ENCODE measurements around the gene NAV3.

The NAV3 gene

DNA sequence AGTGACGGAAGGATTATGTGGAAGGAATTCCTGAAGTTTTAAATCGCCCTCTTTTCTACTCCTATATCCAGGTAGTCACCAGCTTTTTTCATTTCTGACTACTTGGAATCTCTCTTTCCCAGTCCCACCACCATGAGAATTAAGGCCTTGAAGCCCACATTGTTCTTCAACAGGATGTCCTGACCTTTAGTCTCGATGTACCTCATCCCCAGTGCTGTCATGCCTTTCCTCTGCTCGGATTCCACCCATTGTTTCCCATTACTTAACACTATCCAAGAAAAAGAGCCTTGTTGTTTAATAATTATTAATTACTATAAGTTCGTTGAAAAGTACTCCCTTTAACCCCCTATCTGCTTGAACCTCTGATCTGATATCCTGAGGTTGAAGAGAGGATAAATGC is 44.0 kb upstream of the NAV3 start:
- TF ChIP-seq EZH2phosphoT487 (IDR thresholded peaks at IDR 0.05; ENCODE audit: borderline replicate concordance): no peak
- TF ChIP-seq, protein P1, sequence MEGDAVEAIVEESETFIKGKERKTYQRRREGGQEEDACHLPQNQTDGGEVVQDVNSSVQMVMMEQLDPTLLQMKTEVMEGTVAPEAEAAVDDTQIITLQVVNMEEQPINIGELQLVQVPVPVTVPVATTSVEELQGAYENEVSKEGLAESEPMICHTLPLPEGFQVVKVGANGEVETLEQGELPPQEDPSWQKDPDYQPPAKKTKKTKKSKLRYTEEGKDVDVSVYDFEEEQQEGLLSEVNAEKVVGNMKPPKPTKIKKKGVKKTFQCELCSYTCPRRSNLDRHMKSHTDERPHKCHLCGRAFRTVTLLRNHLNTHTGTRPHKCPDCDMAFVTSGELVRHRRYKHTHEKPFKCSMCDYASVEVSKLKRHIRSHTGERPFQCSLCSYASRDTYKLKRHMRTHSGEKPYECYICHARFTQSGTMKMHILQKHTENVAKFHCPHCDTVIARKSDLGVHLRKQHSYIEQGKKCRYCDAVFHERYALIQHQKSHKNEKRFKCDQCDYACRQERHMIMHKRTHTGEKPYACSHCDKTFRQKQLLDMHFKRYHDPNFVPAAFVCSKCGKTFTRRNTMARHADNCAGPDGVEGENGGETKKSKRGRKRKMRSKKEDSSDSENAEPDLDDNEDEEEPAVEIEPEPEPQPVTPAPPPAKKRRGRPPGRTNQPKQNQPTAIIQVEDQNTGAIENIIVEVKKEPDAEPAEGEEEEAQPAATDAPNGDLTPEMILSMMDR (conservative IDR thresholded peaks at IDR 0.05; ENCODE audit: low read length): no peak
- no peaks in the 10 kb centered on the region for H3K36me3 ChIP-seq (ENCODE audit: insufficient read depth, low read length)
- no peaks in the 10 kb centered on the region for H3K79me2 ChIP-seq (ENCODE audit: insufficient read depth, low read length)
- no peaks in the 10 kb centered on the region for H3K9me3 ChIP-seq (ENCODE audit: insufficient read depth, low read depth, low read length)
- H4K20me1 ChIP-seq (ENCODE audit: insufficient read depth, low read length, poor library complexity, severe bottlenecking): no peaks in the 10 kb centered on the region
- no peak overlapping the region for H3K9ac ChIP-seq (ENCODE audit: low read depth, low read length, poor library complexity, severe bottlenecking)
- H3K27me3 ChIP-seq (ENCODE audit: insufficient read depth, low read length, poor library complexity, severe bottlenecking): no peaks in the 10 kb centered on the region
- no peaks in the 10 kb centered on the region for H3K9me2 ChIP-seq (replicated peaks; ENCODE audit: low read depth, low read length)
- no peaks in the 10 kb centered on the region for H3F3A ChIP-seq (ENCODE audit: low read depth)
- no peak overlapping the region for H3K4me2 ChIP-seq (ENCODE audit: low read depth, low read length, poor library complexity, severe bottlenecking)
- no peak overlapping the region for H2AFZ ChIP-seq (ENCODE audit: low read length)
- H3K4me3 ChIP-seq (ENCODE audit: low read length, poor library complexity, severe bottlenecking): no peak overlapping the region
- no peaks in the 10 kb centered on the region for H3K4me1 ChIP-seq (ENCODE audit: insufficient read depth, low read length, poor library complexity, severe bottlenecking)

DNA sequence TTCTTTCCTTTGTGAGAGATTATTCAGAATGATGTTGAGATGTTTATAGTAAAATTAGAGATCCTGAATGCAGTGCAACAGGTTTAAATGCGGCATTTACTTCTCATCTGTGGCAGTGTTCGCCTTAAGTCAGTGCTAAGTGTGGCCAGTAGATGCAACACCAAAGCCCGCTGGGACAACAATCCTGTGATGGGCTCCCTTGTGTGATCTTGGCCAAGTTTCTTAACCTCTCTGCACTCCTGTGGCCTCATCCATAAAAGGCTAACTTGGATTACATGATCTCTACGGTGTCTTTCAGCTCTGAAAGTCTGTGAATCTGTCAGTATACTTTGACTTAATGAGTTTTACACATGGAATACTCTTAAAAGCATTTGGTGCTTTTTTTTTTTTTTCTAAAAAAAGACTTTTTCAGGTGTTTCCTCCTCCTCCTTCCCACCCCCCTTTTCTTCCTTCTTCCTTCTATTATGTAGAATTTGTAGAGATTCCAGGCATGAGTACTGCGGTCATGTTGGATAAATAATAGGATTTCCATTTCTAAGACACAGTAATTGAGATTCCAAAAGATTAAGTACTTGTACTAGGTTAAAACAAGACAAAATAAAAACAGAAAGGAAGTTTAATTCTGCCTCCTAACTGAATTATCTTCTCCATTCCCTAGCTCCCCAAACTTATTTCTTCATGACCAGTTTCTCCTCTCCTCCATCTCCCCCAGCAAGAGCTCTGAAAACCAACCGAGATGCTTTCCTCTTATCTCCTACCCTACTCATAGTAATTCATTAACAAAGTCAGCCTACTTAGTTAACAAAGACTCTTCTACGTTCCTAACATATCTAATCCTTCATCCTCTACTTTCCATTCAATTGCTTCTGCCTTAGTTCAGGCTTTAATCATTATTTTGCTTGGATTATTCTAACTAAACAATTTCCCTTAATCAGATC is 42.2 kb upstream of the NAV3 start:
- no peaks in the 10 kb centered on the region for H3K36me3 ChIP-seq (ENCODE audit: insufficient read depth, low read length)
- no peak overlapping the region for H3K4me2 ChIP-seq (ENCODE audit: low read depth, low read length, poor library complexity, severe bottlenecking)
- no peaks in the 10 kb centered on the region for H3K9me2 ChIP-seq (replicated peaks; ENCODE audit: low read depth, low read length)
- no peaks in the 10 kb centered on the region for H3K9me3 ChIP-seq (ENCODE audit: insufficient read depth, low read depth, low read length)
- no peak overlapping the region for H2AFZ ChIP-seq (ENCODE audit: low read length)
- TF ChIP-seq EZH2phosphoT487 (IDR thresholded peaks at IDR 0.05; ENCODE audit: borderline replicate concordance): no peak
- TF ChIP-seq, protein P1 (conservative IDR thresholded peaks at IDR 0.05; ENCODE audit: low read length): no peak
- no peak overlapping the region for H3K9ac ChIP-seq (ENCODE audit: low read depth, low read length, poor library complexity, severe bottlenecking)
- H3K4me1 ChIP-seq (ENCODE audit: insufficient read depth, low read length, poor library complexity, severe bottlenecking): no peaks in the 10 kb centered on the region
- H3K4me3 ChIP-seq (ENCODE audit: low read length, poor library complexity, severe bottlenecking): no peak overlapping the region
- H3F3A ChIP-seq (ENCODE audit: low read depth): no peaks in the 10 kb centered on the region
- H3K79me2 ChIP-seq (ENCODE audit: insufficient read depth, low read length): no peaks in the 10 kb centered on the region
- no peaks in the 10 kb centered on the region for H4K20me1 ChIP-seq (ENCODE audit: insufficient read depth, low read length, poor library complexity, severe bottlenecking)
- no peaks in the 10 kb centered on the region for H3K27me3 ChIP-seq (ENCODE audit: insufficient read depth, low read length, poor library complexity, severe bottlenecking)

DNA sequence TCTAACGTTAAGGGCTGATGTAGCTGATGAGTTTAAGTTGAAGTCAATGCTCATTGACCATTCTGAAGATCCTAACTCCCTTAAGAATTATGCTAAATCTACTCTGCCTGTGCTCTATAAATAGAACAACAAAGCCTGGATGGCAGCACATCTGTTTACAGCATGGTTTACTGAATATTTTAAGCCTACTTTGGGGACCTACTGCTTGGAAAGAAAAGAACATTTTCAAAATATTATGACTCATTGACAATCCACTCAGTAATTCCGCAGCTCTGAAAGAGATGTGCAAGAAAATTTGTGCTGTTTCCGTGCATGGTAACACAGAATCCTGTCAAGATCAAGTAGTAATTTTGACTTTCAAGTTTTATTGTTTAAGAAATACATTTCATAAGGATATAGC is 35.0 kb upstream of the NAV3 start:
- Histone ChIP-seq H3F3A (ENCODE audit: low read depth) (no peaks in the 10 kb centered on the region), H4K20me1 (ENCODE audit: insufficient read depth, low read length, poor library complexity, severe bottlenecking) (no peaks in the 10 kb centered on the region), H3K4me1 (ENCODE audit: insufficient read depth, low read length, poor library complexity, severe bottlenecking) (no peaks in the 10 kb centered on the region), H3K4me2 (ENCODE audit: low read depth, low read length, poor library complexity, severe bottlenecking) (no peak overlapping the region), H3K79me2 (ENCODE audit: insufficient read depth, low read length) (no peaks in the 10 kb centered on the region), H2AFZ (ENCODE audit: low read length) (no peak overlapping the region), H3K9me3 (ENCODE audit: insufficient read depth, low read depth, low read length) (no peaks in the 10 kb centered on the region), H3K27me3 (ENCODE audit: insufficient read depth, low read length, poor library complexity, severe bottlenecking) (no peaks in the 10 kb centered on the region), H3K36me3 (ENCODE audit: insufficient read depth, low read length) (no peaks in the 10 kb centered on the region), H3K9ac (ENCODE audit: low read depth, low read length, poor library complexity, severe bottlenecking) (no peak overlapping the region), H3K4me3 (ENCODE audit: low read length, poor library complexity, severe bottlenecking) (no peak overlapping the region), H3K9me2 (replicated peaks; ENCODE audit: low read depth, low read length) (no peaks in the 10 kb centered on the region)
- TF ChIP-seq, protein P1 (conservative IDR thresholded peaks at IDR 0.05; ENCODE audit: low read length): no peak
- TF ChIP-seq EZH2phosphoT487 (IDR thresholded peaks at IDR 0.05; ENCODE audit: borderline replicate concordance): no peak
